ENCODE results near the gene TPCN1.

DNA sequence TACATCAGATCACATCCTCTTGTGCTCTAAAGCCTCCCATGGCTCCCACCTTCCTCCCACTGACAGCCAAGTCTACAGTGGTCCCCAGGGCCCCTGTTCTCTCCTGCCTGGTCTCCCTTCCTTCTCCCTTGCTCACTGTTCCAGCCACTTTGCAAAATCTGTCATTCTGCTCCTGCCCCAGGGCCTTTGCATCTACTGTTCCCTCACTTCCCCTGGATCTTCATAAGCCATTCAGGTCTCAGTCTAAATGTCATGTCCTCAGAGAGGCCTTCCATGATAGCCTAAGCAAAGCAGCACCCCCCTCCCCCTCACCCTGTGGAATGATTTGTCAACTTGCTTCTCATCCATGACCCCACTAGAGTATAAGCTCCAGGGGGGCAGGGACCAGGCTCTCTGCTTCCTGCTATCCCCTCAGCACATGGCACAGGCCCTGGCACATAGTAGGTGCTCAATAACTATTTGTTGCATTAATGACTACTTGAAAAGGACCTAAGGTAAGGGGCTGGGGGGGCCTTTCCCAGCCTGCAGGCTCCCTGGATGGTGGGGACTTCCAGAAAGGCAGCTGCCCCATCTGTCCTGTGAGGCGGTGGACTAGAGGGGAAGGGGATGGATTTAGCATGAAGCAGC, 108.6 kb downstream of the TPCN1 start:
- TF ChIP-seq, protein P1, sequence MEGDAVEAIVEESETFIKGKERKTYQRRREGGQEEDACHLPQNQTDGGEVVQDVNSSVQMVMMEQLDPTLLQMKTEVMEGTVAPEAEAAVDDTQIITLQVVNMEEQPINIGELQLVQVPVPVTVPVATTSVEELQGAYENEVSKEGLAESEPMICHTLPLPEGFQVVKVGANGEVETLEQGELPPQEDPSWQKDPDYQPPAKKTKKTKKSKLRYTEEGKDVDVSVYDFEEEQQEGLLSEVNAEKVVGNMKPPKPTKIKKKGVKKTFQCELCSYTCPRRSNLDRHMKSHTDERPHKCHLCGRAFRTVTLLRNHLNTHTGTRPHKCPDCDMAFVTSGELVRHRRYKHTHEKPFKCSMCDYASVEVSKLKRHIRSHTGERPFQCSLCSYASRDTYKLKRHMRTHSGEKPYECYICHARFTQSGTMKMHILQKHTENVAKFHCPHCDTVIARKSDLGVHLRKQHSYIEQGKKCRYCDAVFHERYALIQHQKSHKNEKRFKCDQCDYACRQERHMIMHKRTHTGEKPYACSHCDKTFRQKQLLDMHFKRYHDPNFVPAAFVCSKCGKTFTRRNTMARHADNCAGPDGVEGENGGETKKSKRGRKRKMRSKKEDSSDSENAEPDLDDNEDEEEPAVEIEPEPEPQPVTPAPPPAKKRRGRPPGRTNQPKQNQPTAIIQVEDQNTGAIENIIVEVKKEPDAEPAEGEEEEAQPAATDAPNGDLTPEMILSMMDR (conservative IDR thresholded peaks at IDR 0.05; ENCODE audit: low read depth, low read length), result no peak
- no peak for TF ChIP-seq EZH2 (IDR thresholded peaks at IDR 0.05; ENCODE audit: borderline replicate concordance, low read depth, low read length, poor library complexity, severe bottlenecking)
